Islet of Langerhans (tissue), 1 donor: ENCODE results near the gene GTF2H2C_2.
"Not testable (repeated sequence)": the region's sequence is repeated elsewhere in the genome, so short reads cannot be mapped to it uniquely, and the experiment has no call there.

Experiments used
- FAIRE-seq: peaks from one replicate; lab custom pipeline; 2011; peaks lifted over from hg19 to GRCh38; lab: Jason Lieb, UNC

GTF2H2C_2 gene

GRCh38 chr5:70415117-70415516, at the start of gene GTF2H2C_2:
TSS of gene GTF2H2C_2 (plus strand) at chr5:70415368.
- FAIRE-seq = not testable (repeated sequence)

GRCh38 chr5:70400984-70401686, 14.0 kb upstream of the GTF2H2C_2 start:
- FAIRE-seq = not testable (repeated sequence)

GRCh38 chr5:70421322-70421721, 6.2 kb downstream of the GTF2H2C_2 start:
- not testable (repeated sequence) for FAIRE-seq

- not testable (repeated sequence) for FAIRE-seq
Measured at GRCh38 chr5:70423215-70423614, 8.0 kb downstream of the GTF2H2C_2 start.

GRCh38 chr5:70438518-70438917, 23.4 kb downstream of the GTF2H2C_2 start:
- FAIRE-seq = not testable (repeated sequence)

GRCh38 chr5:70449565-70449964, 34.4 kb downstream of the GTF2H2C_2 start:
- not testable (repeated sequence) for FAIRE-seq

- FAIRE-seq = not testable (repeated sequence)
Measured at GRCh38 chr5:70451249-70451984, 36.2 kb downstream of the GTF2H2C_2 start.

- FAIRE-seq = not testable (repeated sequence)
Measured at GRCh38 chr5:70457093-70457492, 41.9 kb downstream of the GTF2H2C_2 start.

GRCh38 chr5:70459188-70459587, 44.0 kb downstream of the GTF2H2C_2 start:
- FAIRE-seq = not testable (repeated sequence)

GRCh38 chr5:70461984-70462383, 46.8 kb downstream of the GTF2H2C_2 start:
- not testable (repeated sequence) for FAIRE-seq

- not testable (repeated sequence) for FAIRE-seq
Measured at GRCh38 chr5:70464019-70464637, 49.0 kb downstream of the GTF2H2C_2 start.

GRCh38 chr5:70469926-70470509, 54.9 kb downstream of the GTF2H2C_2 start:
- FAIRE-seq = not testable (repeated sequence)
